ENCODE measurements around the gene CEMIP.

DNA sequence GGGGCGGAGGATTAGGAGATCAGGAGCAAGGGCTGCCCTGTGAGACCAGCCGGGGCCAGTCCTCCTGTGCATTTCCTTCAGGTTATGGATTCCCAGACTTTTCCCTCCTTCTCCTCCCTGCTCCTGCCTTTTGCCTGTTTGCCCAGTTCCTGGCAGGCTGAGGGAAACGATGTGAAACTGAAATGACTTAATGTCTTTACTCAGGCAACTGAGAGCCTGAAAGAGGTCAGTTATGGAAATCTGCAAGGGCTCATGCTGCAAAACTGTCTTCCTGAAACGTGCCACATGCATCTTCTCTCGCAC is 153.3 kb downstream of the CEMIP start:
- TF ChIP-seq, protein P1, sequence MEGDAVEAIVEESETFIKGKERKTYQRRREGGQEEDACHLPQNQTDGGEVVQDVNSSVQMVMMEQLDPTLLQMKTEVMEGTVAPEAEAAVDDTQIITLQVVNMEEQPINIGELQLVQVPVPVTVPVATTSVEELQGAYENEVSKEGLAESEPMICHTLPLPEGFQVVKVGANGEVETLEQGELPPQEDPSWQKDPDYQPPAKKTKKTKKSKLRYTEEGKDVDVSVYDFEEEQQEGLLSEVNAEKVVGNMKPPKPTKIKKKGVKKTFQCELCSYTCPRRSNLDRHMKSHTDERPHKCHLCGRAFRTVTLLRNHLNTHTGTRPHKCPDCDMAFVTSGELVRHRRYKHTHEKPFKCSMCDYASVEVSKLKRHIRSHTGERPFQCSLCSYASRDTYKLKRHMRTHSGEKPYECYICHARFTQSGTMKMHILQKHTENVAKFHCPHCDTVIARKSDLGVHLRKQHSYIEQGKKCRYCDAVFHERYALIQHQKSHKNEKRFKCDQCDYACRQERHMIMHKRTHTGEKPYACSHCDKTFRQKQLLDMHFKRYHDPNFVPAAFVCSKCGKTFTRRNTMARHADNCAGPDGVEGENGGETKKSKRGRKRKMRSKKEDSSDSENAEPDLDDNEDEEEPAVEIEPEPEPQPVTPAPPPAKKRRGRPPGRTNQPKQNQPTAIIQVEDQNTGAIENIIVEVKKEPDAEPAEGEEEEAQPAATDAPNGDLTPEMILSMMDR (IDR thresholded peaks at IDR 0.05), result no peak
- no peak for TF ChIP-seq POLR2A (IDR thresholded peaks at IDR 0.05)

All from adrenal gland (tissue), 5 donors.